K562 (cell line): ENCODE results near the gene COL21A1. TPM values are rescaled to one million over a fixed set of nuclear protein-coding genes. Genes with fewer than 3 reads are reported as not detected.

Source experiments
- ATAC-seq: fragments of 200-7000 bp; cut with Tn5 transposase; 3 replicates; pipeline ENCODE4 v1.9.1; 2020; ENCODE audit warnings: moderate library complexity
- BruUV-seq: library from RNA; stranded (reverse); fragments of 400-500 nt; replicated peaks from 2 replicates; lab custom pipeline; 2021; lab: Mats Ljungman, UMichigan
- CTCF ChIA-PET: fragments of 300-600 bp; formaldehyde crosslinking; extraction: SDS; loops from one replicate; lab custom pipeline; 2021; ENCODE audit warnings: low intra/inter-chr PET ratio; lab: Yijun Ruan, JAX
- POLR2A ChIA-PET: fragments of 300-600, 350-650 bp; sonication (Branson Sonifier 250); formaldehyde crosslinking; extraction: SDS; loops from one replicate; lab custom pipeline; 2021; ENCODE audit warnings: antibody characterized with exemption, inconsistent platforms; lab: Yijun Ruan, JAX
- DNase-seq, 4 experiments: peaks; one replicate each; pipeline versions ENCODE4 v3.0.0 to v3.0.0-alpha.2; 2011 to 2018; ENCODE audit warnings: low spot score in 3 of 4, mixed read lengths in 3 of 4; ENCODE audit errors: extremely low read depth in 1 of 4
- FAIRE-seq: peaks from 2 replicates; lab custom pipeline; 2011; peaks lifted over from hg19 to GRCh38; lab: Jason Lieb, UNC
- H2AFZ ChIP-seq: 2 replicates; pipeline ENCODE4 v1.6.0; 2011; ENCODE audit warnings: low read depth, low read length, control low read depth, inconsistent platforms
- H3K27ac ChIP-seq: fragments of 200-600 bp; 3 replicates; pipeline ENCODE4 v1.8.0; 2011; ENCODE audit warnings: low read depth, mild to moderate bottlenecking, control low read depth, inconsistent platforms, low read length, moderate library complexity, mixed read lengths; ENCODE audit errors: extremely low read depth
- H3K27me3 ChIP-seq, 2 experiments: fragments of 300-600 bp in 1 of 2; 2 replicates in 1 of 2; 3 replicates in 1 of 2; pipeline versions ENCODE4 v1.6.0 to v1.8.0; 2011; ENCODE audit warnings: inconsistent platforms in 2 of 2, low read length in 2 of 2, mild to moderate bottlenecking in 1 of 2, mixed read lengths in 1 of 2, moderate library complexity in 1 of 2; ENCODE audit not compliant: control insufficient read depth in 2 of 2, insufficient read depth in 2 of 2
- H3K36me3 ChIP-seq: fragments of 300-600 bp; 3 replicates; pipeline ENCODE4 v1.8.0; 2011; ENCODE audit warnings: mild to moderate bottlenecking, low read length, inconsistent platforms; ENCODE audit not compliant: control insufficient read depth, insufficient read depth
- H3K4me1 ChIP-seq, 2 experiments: fragments of 200-600 bp in 1 of 2; replicated peaks in 1 of 2; 2 replicates in 1 of 2; 3 replicates in 1 of 2; pipeline versions ENCODE4 v1.5.1 to v1.8.0; 2011; ENCODE audit warnings: inconsistent platforms in 2 of 2, low read length in 2 of 2, mild to moderate bottlenecking in 1 of 2, mixed read lengths in 1 of 2, moderate library complexity in 1 of 2; ENCODE audit not compliant: control insufficient read depth in 2 of 2, insufficient read depth in 2 of 2
- H3K4me2 ChIP-seq: 2 replicates; pipeline ENCODE4 v1.6.1; 2011; ENCODE audit warnings: low read length, control low read depth, inconsistent platforms, mixed read lengths; ENCODE audit not compliant: insufficient read depth
- H3K4me3 ChIP-seq: fragments of 200-600 bp; sonication (generic), shearing (Covaris generic); 2 replicates; pipeline ENCODE4 v1.5.1; 2016; ENCODE audit warnings: control low read depth, inconsistent platforms
- H3K79me2 ChIP-seq: fragments of 200-600 bp; 3 replicates; pipeline ENCODE4 v1.8.0; 2011; ENCODE audit warnings: low read length, inconsistent platforms; ENCODE audit not compliant: control insufficient read depth, insufficient read depth
- H3K9ac ChIP-seq, 2 experiments: 2 replicates each; pipeline versions ENCODE4 v1.6.0 to v1.6.1; 2011; ENCODE audit warnings: low read depth in 2 of 2, low read length in 2 of 2, control low read depth in 1 of 2, inconsistent platforms in 1 of 2, mild to moderate bottlenecking in 1 of 2, mixed read lengths in 1 of 2; ENCODE audit not compliant: insufficient read depth in 1 of 2
- H3K9me1 ChIP-seq: one replicate; pipeline ENCODE4 v1.6.0; 2011; ENCODE audit warnings: inconsistent platforms, mild to moderate bottlenecking, low read length, moderate library complexity; ENCODE audit not compliant: control insufficient read depth, insufficient read depth
- H3K9me3 ChIP-seq: replicated peaks from 2 replicates; pipeline ENCODE4 v1.5.1; 2011; ENCODE audit warnings: low read depth, low read length, inconsistent platforms; ENCODE audit not compliant: control insufficient read depth, insufficient read depth
- H4K20me1 ChIP-seq: replicated peaks from 2 replicates; pipeline ENCODE4 v1.6.1; 2011; ENCODE audit warnings: low read length, inconsistent platforms, mixed read lengths; ENCODE audit not compliant: control insufficient read depth, insufficient read depth
- ATF7 ChIP-seq: fragments of 450-650 bp; IDR thresholded peaks from 2 replicates; pipeline ENCODE4 v1.7.1; 2014; ENCODE audit warnings: mild to moderate bottlenecking, moderate library complexity
- CBX2 ChIP-seq: fragments of 200-600 bp; sonication (generic); IDR thresholded peaks from one replicate; pipeline ENCODE4 v1.6.1; 2012; ENCODE audit warnings: mild to moderate bottlenecking, low read length, inconsistent platforms; ENCODE audit not compliant: insufficient read depth, poor library complexity, severe bottlenecking
- DACH1 ChIP-seq: fragments of 450-650 bp; IDR thresholded peaks from 2 replicates; pipeline ENCODE4 v1.6.1; 2018; ENCODE audit not compliant: partially characterized antibody
- DDX20 ChIP-seq: fragments of 450-650 bp; IDR thresholded peaks from 2 replicates; pipeline ENCODE4 v1.6.1; 2016; ENCODE audit warnings: missing genetic modification characterization, low read depth, mild to moderate bottlenecking, missing compliant biosample characterization, moderate library complexity
- HDGF ChIP-seq: fragments of 450-650 bp; IDR thresholded peaks from 2 replicates; pipeline ENCODE4 v1.6.1; 2016
- RBBP5 ChIP-seq: fragments of 200-600 bp; sonication (generic); IDR thresholded peaks from 2 replicates; pipeline ENCODE4 v1.6.1; 2012; ENCODE audit warnings: borderline replicate concordance, mild to moderate bottlenecking, low read length, control low read depth, inconsistent platforms; ENCODE audit not compliant: insufficient read depth, poor library complexity, severe bottlenecking
- SRSF7 ChIP-seq: fragments of 200-400 bp; formaldehyde crosslinking; optimal IDR thresholded peaks from 2 replicates; pipeline ENCODE3; 2017; ENCODE audit warnings: mild to moderate bottlenecking, low read depth, low read length
- TRIM24 ChIP-seq, 2 experiments: fragments of 450-650 bp; IDR thresholded peaks; 2 replicates each; pipeline ENCODE4 v1.6.1; 2016
- TRIM28 ChIP-seq: fragments of 450-650 bp; IDR thresholded peaks from 2 replicates; pipeline ENCODE4 v1.6.1; 2017
- WGBS: fragments of 100-300 bp; shearing (Covaris generic); methylation state at CpG from one replicate; pipeline ENCODE4 v1.1.6; 2016; ENCODE audit warnings: low coverage, mixed read lengths; ENCODE audit not compliant: insufficient coverage; ENCODE audit errors: missing lambda C conversion rate; 5-methylcytosine and 5-hydroxymethylcytosine counted together
- in situ Hi-C: fragments of 300-500 bp; cut with MboI; formaldehyde crosslinking; loops from 4 replicates; pipeline ENCODE4 v1.15.0; 2018; ENCODE audit warnings: inconsistent platforms, mixed read lengths
- intact Hi-C: fragments of 100-400 bp; cut with micrococcal nuclease; formaldehyde crosslinking; loops from 2 replicates; pipeline ENCODE4 v1.14.2; 2022
- polyA plus RNA-seq, 8 experiments: library from polyadenylated mRNA; depleted of rRNA in 4 of 8; stranded (reverse) in 5 of 8; unstranded in 3 of 8; fragments of >200 nt; fragmentation: Nextera tagmentation in 2 of 8; fragmentation: Illumina TruSeq in 1 of 8; extraction: Ambion mirVana in 2 of 8; extraction: Trizol in 1 of 8; gene quantifications; 2 replicates each; pipeline versions ENCODE4 v1.2.1 to v1.2.3, GENCODE V29; 2011 to 2014; ENCODE audit warnings: inconsistent platforms in 1 of 8, missing spikeins in 1 of 8
- total RNA-seq, 7 experiments: library from RNA; depleted of rRNA in 6 of 7; stranded (reverse); fragments of >200 nt in 6 of 7; fragmentation: Illumina TruSeq in 2 of 7; extraction: Trizol in 2 of 7; gene quantifications; 2 replicates each; pipeline versions ENCODE4 v1.2.1 to v1.2.3, GENCODE V29; 2011 to 2021; ENCODE audit warnings: low replicate concordance in 1 of 7

The COL21A1 gene
- total and polyA plus RNA-seq, 9 of the 15 experiments (the other 6 are each of a cell fraction or from before 2014, with no cell fraction given), result 0.03 to 0.76 (median 0.25) TPM

- DNase-seq, result no peak
- Histone ChIP-seq H3K4me3 (no peak overlapping the region), H3K27me3 (no peaks in the 10 kb centered on the region), H4K20me1 (no peaks in the 10 kb centered on the region), H3K4me2 (no peak overlapping the region), H3K9me1 (no peaks in the 10 kb centered on the region), H3K9ac (no peak overlapping the region), H3K36me3 (no peaks in the 10 kb centered on the region), H3K27ac (no peak overlapping the region), H2AFZ (no peak overlapping the region), H3K9me3 (no peaks in the 10 kb centered on the region), H3K79me2 (no peaks in the 10 kb centered on the region), H3K4me1 (no peaks in the 10 kb centered on the region)
- no TSS peak for BruUV-seq
- intact Hi-C loops (no loop called here), in situ Hi-C loops (no loop called here)
- WGBS, result 0% methylated on average over 3 of the region's 3 CpGs
- TF ChIP-seq TRIM28 (no peak), RBBP5 (no peak), DDX20 (tag) (no peak), SRSF7 (no peak), ATF7 (no peak), HDGF (no peak), TRIM24 (IDR thresholded peaks at IDR 0.05) (no peak), CBX2 (no peak), DACH1 (no peak)
- no peak for ATAC-seq
- FAIRE-seq, result no peak
- ChIA-PET CTCF (no interaction called here), POLR2A (no interaction called here)
Observed at GRCh38 chr6:56151609-56152224, 95.7 kb downstream of the COL21A1 start.
